ENCODE measurements around the gene ETFA.

The ETFA gene

GRCh38 chr15:76199106-76200082, 111.9 kb downstream of the ETFA start:
- in situ Hi-C loops (cut with HindIII; ENCODE audit: low sequenced_read_pairs): no loop called here

- in situ Hi-C loops (cut with HindIII; ENCODE audit: low sequenced_read_pairs): no loop called here
These were observed 112.7 kb downstream of the ETFA start for GRCh38 chr15:76198456-76199105.

- in situ Hi-C loops (cut with HindIII; ENCODE audit: low sequenced_read_pairs): no loop called here
These were observed 113.4 kb downstream of the ETFA start for GRCh38 chr15:76197703-76198455.

DNA sequence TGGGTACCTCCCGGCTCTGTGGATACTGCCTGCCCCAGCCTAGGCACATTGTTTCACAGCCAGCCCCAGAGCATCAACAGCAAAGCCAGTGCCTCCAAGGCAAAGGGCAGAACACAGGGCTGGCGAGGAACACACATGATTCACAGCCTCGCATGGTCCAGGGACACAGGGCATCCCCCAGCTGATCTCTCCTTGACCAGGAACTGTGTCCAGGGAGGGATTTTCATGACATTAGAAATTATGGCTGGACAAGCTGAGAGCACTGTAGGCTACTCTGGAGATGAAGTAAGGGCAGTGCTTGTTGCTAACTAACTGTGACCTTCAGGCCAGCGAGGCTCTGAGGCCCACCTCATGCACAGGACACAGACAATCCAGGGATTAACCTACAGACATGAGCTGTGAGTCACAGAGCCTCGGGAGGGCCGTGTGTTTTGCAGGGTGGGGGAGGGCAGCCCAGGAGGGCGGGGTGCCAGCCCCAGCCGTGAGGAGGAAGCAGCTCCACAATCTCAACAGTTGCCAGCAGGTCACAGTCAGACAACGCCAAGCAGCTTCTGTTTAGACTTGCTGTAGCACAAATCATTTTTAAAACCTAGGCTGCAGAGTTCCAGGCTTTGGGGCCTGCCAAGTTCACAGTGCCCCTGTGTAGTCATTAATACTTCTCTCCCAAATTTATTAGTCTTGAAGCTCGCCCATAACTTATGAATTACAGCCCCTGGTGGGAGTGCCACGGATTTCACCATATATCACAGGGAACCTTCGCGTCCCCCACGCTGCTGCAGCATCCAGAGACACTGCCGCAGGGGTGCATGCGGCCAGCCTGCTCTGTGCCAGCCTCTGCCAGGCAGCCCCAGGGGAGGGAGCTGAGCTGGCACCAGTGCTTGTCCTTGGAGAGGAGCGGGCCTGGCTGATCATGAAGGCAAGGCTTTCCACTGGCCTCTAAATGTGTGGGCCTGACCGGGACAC, 114.7 kb downstream of the ETFA start:
- in situ Hi-C loops (cut with HindIII; ENCODE audit: low sequenced_read_pairs): no loop called here

DNA sequence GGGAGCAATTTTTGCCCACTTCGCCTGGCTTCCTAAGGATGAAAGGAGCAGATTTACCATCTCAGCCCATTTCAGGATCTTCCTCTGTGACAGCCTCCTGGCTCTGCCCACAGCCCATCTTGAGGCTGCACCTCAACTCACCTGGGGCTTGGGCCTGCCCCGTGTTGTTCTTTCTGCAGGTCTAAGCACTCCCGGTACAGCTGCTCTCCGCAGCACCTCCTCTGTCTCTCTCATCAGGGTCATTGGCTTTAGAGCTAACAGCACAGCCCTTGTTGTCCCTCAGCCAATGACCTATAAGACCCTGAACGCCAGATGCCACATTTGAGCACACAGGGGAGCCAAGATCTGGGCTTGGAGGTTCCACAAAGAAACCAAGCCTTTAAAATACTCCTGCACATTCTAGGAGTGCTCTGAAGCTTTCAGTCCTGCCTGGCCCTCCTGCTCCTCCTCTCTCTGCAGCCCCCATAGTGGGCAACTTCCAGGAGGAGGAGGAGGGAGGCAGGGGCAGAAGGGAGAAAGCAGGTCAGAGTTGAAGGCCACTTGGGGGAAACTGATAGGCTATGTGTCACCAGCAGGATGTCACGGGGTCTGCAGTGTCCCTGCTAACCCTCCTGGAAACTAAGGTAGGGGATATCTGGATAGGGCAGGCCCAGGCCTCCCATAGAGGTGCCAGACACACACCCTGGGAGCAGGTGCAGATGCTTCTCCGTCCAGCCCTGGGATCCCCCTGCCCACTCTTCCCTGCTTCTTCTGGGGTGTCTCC, 115.6 kb downstream of the ETFA start:
- in situ Hi-C loops (cut with HindIII; ENCODE audit: low sequenced_read_pairs): no loop called here

DNA sequence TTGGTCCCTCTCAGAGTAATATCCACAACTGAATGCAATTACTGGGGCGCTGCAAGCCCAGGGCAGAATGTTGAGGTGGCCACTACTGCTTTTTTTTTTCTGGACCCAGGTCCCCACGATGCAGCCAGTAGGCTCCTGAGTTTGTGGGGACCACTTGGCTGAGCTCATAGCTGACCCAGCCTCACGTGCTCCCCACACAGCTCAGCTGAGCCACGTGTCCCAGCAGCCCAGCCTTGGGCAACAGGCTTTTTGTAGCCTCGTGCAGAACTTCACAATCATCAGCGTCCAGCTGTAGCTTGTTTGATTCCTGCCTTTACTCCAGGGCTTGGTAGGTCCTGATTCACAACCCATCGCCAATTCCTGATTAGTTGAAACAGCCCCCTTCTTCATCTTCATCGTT, 117.3 kb downstream of the ETFA start:
- in situ Hi-C loops (cut with HindIII; ENCODE audit: low sequenced_read_pairs): no loop called here

DNA sequence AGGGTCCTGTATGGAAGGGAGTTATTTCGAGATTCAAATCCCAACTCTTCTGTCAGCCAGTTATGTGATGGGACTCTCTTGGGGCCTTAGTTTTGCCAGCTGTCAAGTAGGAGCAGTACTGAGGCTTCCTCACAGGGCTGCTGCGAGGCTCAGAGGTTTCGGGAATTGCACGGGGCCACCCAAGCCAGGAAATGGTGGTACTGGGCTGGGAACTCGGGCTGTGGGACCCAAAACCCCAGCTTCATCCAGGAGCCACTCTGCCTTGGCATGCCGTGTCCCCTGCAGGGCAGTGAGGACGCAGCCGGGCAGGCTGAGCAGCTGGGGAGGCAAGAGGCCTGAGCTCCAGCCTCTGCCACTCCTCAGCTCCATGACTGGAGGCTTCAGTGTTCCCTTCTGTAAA, 118.6 kb downstream of the ETFA start:
- in situ Hi-C loops (cut with HindIII; ENCODE audit: low sequenced_read_pairs): no loop called here

GRCh38 chr15:76191539-76192244, 119.6 kb downstream of the ETFA start:
- in situ Hi-C loops (cut with HindIII; ENCODE audit: low sequenced_read_pairs): no loop called here

DNA sequence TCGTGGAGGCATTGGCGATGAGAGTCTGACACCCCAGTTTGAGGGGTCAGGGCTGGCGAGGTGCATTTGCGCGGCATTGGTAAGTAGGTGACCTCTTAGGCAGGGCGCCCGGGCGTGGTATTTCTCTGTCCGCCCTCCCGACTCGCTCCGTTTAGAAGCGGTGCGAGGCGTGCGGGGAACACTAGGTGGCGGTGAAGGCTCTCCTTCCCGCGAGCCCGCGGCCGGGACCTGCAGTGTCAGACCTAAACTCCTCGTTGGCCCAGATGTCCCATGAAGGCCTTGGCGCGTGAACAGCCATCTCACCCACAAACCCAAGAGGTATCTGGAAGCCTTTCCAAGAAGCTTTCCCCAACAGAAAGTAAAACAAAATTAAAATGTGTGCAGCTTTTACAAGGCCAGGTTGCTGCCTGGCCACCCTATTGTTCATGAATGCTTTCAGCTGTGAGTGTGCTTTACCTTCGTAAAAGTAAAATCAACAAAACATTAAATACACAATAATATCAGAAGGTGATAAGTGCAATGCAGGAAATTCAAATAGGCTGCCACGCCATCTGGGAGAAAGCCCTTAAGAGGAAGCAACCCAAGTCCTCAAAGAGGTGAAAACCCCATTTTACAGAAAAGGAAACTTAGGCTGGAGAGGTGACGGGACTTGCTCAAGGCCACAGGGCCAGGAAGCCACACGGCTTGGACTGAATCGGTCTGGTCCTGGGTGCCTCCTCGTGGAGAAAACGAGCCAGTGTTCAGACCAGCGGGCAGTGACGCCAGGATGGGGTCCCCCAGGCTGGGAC, 120.3 kb downstream of the ETFA start:
- in situ Hi-C loops (cut with HindIII; ENCODE audit: low sequenced_read_pairs): no loop called here

GRCh38 chr15:76190070-76190564, 121.2 kb downstream of the ETFA start:
- in situ Hi-C loops (cut with HindIII; ENCODE audit: low sequenced_read_pairs): no loop called here

DNA sequence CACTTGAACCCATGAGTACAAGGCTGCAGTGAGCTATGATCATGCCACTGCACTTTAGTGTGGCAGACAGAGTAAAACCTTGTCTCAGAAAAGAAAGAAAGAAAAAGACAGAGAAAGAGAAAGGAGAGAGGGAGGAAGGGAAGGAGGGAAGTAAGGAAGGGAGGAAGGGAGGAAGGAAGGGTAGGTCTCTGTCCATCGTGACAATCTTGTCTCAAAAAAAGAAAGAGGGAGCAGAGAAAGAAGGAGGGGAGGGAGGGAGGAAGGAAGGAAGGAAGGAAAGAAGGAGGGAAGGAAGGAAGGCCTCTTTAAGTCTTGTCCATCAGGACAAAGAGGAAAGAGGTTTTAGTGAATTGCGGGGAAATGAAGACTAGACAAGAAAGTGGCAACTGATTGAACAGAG, 122.2 kb downstream of the ETFA start:
- in situ Hi-C loops (cut with HindIII; ENCODE audit: low sequenced_read_pairs): no loop called here

GRCh38 chr15:76187163-76187562, 124.1 kb downstream of the ETFA start:
- in situ Hi-C loops (cut with HindIII; ENCODE audit: low sequenced_read_pairs): no loop called here

DNA sequence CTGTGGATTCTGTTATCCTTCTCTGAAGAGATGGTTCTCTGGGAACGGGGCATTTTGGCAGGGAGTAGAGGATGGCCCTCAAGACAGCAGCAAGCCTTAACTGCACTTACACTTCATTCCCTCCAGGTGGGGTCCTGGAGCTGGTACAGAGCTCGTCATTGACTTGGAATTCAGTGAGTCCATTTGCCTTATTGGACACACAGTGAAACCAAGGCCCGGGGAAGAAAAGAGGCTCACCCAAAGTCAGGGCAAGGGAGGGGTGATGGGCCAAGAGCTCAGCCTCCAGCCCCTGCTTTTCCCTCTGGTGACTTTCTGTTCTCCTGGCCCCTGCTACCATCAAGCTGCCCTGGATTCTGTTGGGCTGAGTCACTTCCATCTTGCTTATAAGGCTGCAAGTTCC, 125.6 kb downstream of the ETFA start:
- in situ Hi-C loops (cut with HindIII; ENCODE audit: low sequenced_read_pairs): no loop called here

DNA sequence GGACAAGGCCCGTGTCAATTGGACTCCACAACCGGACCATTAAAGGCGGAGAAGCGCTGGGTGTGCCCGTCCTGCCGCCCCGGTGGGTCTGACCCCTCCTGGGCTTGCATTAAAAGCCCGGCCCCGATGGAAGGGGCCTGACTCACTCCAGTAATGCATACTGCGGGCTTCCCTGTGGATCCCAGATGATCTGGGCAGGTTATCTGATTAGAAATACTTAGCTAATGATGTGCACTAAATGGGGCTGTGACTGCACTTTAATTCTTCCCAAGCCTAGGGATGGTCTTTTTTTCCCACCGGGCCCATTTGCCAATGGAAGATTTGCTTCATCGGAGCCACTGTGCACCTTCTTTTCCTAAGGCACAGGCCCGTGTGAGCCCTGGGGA, 126.6 kb downstream of the ETFA start:
- in situ Hi-C loops (cut with HindIII; ENCODE audit: low sequenced_read_pairs): no loop called here

GRCh38 chr15:76183930-76184649, 127.2 kb downstream of the ETFA start:
- in situ Hi-C loops (cut with HindIII; ENCODE audit: low sequenced_read_pairs): no loop called here

DNA sequence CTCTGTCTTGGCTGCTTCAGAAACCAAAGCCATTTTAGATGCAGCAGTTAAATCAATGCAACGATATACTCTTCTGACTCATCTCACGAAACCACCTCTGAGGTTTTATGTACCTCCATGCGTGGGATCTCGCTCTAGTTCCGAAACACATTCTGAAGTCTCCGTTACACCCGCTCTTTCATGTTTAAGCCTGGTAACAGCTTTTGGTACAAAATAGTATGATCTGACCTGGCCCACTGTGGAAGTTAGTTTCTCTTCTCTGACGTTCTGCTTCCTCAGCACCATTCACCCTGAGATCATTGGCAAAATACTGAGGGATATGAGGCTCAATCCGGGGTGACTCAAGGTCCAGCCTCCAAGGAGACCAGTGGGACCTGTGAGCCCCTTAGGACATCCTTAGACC, 129.6 kb downstream of the ETFA start:
- in situ Hi-C loops (cut with HindIII; ENCODE audit: low sequenced_read_pairs): no loop called here

GRCh38 chr15:76180321-76180720, 130.9 kb downstream of the ETFA start:
- in situ Hi-C loops (cut with HindIII; ENCODE audit: low sequenced_read_pairs): no loop called here

All from DLD1 (cell line).